GM21717 (cell line): ENCODE measurements around the gene MYO15B.
"Not testable (repeated sequence)": the region's sequence is repeated elsewhere in the genome, so short reads cannot be mapped to it uniquely, and the experiment has no call there.

Source experiments
- ATAC-seq: cut with Tn5 transposase; IDR thresholded peaks from one replicate; pipeline ENCODE4 v1.9.1; 2021; ENCODE audit warnings: mild to moderate bottlenecking, moderate library complexity; ENCODE audit not compliant: unreplicated experiment

Gene MYO15B

GRCh38 chr17:75575197-75575596 lies 12.4 kb upstream of the MYO15B start:
- no peak for ATAC-seq

- ATAC-seq, result no peak
Observed at GRCh38 chr17:75575728-75576127, 11.9 kb upstream of the MYO15B start.

GRCh38 chr17:75576661-75577060 lies 10.9 kb upstream of the MYO15B start:
- ATAC-seq, result no peak

- not testable (repeated sequence) for ATAC-seq
Observed at GRCh38 chr17:75581121-75581725, 6.4 kb upstream of the MYO15B start.

GRCh38 chr17:75583197-75583596 lies 4.4 kb upstream of the MYO15B start:
- ATAC-seq, result not testable (repeated sequence)

- ATAC-seq, result no peak
Observed at GRCh38 chr17:75584849-75585175, 2.8 kb upstream of the MYO15B start.

GRCh38 chr17:75588596-75589011 lies 1.0 kb downstream of the MYO15B start:
- peak; percentile 21 for ATAC-seq

GRCh38 chr17:75589012-75589918 lies 1.7 kb downstream of the MYO15B start:
- peak; percentile 51 for ATAC-seq

- ATAC-seq, result no peak
Observed at GRCh38 chr17:75589919-75590303, 2.3 kb downstream of the MYO15B start.

GRCh38 chr17:75590314-75590761 lies 2.7 kb downstream of the MYO15B start:
- ATAC-seq, result no peak

- ATAC-seq, result no peak
Observed at GRCh38 chr17:75590849-75591721, 3.5 kb downstream of the MYO15B start.

- no peak for ATAC-seq
Observed at GRCh38 chr17:75591722-75592302, 4.2 kb downstream of the MYO15B start.

- no peak for ATAC-seq
Observed at GRCh38 chr17:75592348-75593020, 4.9 kb downstream of the MYO15B start.

- ATAC-seq, result not testable (repeated sequence)
Observed at GRCh38 chr17:75593430-75593829, 5.8 kb downstream of the MYO15B start.

- no peak for ATAC-seq
Observed at GRCh38 chr17:75594499-75595283, 7.1 kb downstream of the MYO15B start.

- no peak for ATAC-seq
Observed at GRCh38 chr17:75595284-75595919, 7.8 kb downstream of the MYO15B start.

GRCh38 chr17:75595920-75596313 lies 8.3 kb downstream of the MYO15B start:
- no peak for ATAC-seq

GRCh38 chr17:75596320-75597087 lies 8.9 kb downstream of the MYO15B start:
- ATAC-seq, result no peak
